Kidney epithelial cell (primary cell): ENCODE data around the gene CCDC74B. TPM values are rescaled to one million over a fixed set of nuclear protein-coding genes. Genes with fewer than 3 reads are reported as not detected.
"Not testable (repeated sequence)": the region's sequence is repeated elsewhere in the genome, so short reads cannot be mapped to it uniquely, and the experiment has no call there.

Experiments used
- DNase-seq: peaks from one replicate; pipeline ENCODE4 v3.0.0-alpha.2; 2010; ENCODE audit warnings: low read depth
- H3K27me3 ChIP-seq: 2 replicates; pipeline ENCODE4 v1.6.0; 2011; ENCODE audit warnings: low read length; ENCODE audit not compliant: control insufficient read depth, insufficient read depth
- H3K36me3 ChIP-seq: 2 replicates; pipeline ENCODE4 v1.5.1; 2011; ENCODE audit warnings: low read length; ENCODE audit not compliant: control insufficient read depth, insufficient read depth
- H3K4me3 ChIP-seq: 2 replicates; pipeline ENCODE4 v1.5.1; 2011; ENCODE audit warnings: low read depth, mild to moderate bottlenecking, control low read depth, low read length
- total RNA-seq: library from RNA; depleted of rRNA; stranded (reverse); fragments of >200 nt; gene quantifications from 2 replicates; pipeline ENCODE4 v1.2.3, GENCODE V29; 2015
- TF ChIP-seq, protein P1 (sequence below): IDR thresholded peaks from 2 replicates; pipeline ENCODE4 v1.5.1; 2011; ENCODE audit warnings: mild to moderate bottlenecking, moderate library complexity, low read length, control low read depth, inconsistent platforms; ENCODE audit not compliant: insufficient read depth, poor library complexity, severe bottlenecking

Gene CCDC74B
- total RNA-seq, 1 donor from 2014 or later: 9.5 TPM

DNA sequence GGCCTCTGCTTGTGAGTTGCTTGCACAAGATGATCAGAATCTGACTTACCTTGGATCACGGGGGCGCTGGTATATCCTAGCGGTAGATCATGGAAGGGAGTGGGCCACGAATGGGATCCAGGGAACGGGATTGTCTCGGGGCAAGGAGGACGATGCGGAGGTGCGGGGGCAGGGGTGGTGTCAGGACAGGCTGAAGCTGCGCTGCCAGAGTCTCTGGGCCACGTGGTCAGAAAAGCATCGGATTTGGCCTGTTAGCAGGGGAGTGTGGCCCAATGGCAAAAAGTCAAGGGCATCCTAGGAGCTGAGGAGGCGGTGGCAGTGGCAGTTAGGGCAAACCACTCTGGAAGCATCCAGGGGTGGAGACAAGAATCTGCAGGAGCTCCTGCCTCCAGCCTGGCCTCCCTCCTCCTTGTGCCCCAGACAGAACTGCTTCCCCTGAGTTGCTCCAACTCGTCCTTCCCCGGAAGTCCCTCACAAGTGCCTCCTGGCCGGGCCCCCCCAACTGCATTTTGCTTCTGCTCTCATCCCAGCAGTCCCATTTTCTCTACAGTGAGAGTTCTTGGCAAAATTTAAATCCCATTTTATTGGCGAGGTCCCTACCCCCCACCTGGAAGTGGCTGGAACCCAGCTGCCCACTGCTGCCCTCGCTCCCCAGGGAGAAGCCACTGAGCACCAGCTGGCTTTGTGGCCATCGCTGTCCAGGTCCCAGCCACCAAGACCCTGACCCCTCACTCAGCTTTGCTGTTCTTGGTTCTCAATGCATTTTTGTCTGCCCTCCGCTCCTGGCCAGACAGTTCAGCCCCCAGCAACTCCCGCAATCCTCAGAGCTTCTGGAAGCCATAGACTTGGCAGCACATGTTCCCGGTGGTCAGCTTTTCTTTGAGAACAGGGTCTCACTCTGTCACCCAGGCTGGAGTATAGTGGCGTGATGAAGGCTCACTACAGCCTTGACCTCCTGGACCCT lies 5.6 kb upstream of the CCDC74B start:
- TF ChIP-seq, protein P1, sequence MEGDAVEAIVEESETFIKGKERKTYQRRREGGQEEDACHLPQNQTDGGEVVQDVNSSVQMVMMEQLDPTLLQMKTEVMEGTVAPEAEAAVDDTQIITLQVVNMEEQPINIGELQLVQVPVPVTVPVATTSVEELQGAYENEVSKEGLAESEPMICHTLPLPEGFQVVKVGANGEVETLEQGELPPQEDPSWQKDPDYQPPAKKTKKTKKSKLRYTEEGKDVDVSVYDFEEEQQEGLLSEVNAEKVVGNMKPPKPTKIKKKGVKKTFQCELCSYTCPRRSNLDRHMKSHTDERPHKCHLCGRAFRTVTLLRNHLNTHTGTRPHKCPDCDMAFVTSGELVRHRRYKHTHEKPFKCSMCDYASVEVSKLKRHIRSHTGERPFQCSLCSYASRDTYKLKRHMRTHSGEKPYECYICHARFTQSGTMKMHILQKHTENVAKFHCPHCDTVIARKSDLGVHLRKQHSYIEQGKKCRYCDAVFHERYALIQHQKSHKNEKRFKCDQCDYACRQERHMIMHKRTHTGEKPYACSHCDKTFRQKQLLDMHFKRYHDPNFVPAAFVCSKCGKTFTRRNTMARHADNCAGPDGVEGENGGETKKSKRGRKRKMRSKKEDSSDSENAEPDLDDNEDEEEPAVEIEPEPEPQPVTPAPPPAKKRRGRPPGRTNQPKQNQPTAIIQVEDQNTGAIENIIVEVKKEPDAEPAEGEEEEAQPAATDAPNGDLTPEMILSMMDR: no peak
- Histone ChIP-seq H3K36me3 (no peaks in the 10 kb centered on the region), H3K27me3 (no peaks in the 10 kb centered on the region), H3K4me3 (no peak overlapping the region)
- DNase-seq: no peak

DNA sequence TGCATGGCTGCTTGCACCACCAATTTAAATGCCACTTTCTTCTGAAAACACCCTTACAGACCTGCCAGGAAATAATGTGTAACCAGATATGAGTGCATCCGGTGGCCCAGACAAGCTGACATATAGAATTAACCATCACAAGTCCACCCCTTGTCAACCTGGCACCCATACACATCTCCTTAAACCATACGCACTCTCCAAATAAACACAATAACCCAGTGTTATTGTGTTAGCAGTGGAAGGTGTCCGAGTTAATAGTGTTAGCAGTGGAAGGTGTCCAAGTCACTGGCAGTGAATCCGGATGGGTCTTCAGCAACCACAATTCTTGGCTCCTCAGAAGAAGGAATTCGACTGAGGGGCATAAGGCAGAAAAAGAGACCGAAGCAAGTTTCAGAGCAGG lies 3.6 kb upstream of the CCDC74B start:
- H3K4me3 ChIP-seq, DNase-seq, H3K27me3 ChIP-seq: not testable (repeated sequence)

DNA sequence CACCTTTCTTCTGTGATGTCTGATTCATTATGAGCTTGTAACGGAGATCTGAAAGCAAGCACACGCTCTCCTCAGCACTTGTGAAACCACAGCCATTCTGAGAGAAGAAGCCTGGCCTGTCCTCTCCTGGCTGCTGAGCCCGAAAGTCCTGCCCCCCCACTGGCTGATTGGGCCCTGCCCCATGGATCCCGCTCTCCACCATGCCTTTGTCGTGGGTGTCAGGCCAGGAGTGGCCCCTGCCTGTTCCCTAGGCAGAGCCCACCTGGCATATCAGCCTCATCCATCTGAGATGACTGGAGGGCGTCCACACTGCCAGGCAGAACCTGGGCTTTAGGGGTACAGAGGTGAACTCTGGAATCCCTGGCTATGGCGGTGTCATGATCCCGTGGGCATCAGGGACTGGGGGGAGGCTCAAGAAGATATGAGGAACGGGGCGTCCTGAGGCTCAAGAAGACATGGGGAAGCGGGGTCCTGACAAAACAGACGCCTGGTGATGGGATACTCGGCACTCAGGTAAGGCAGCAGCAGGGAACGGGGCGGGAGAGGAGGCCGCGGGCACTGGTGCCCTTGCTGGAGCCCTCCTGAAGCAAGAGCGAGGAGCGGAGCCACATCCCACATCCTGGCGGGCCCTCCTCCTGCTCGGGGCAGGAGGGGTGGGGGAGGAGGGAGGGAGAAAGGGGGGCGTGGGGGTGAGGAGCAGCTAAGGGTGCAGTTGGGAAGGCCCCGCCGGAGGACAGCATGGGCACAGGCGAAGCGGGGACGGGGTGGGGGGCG lies 1.5 kb downstream of the CCDC74B start:
- not testable (repeated sequence) for H3K36me3 ChIP-seq, DNase-seq, H3K27me3 ChIP-seq
- peak overlapping the region; percentile 41 for H3K4me3 ChIP-seq

More for the DNA sequence above, 3.6 kb upstream of the CCDC74B start:
- H3K36me3 ChIP-seq: not testable (repeated sequence)

DNA sequence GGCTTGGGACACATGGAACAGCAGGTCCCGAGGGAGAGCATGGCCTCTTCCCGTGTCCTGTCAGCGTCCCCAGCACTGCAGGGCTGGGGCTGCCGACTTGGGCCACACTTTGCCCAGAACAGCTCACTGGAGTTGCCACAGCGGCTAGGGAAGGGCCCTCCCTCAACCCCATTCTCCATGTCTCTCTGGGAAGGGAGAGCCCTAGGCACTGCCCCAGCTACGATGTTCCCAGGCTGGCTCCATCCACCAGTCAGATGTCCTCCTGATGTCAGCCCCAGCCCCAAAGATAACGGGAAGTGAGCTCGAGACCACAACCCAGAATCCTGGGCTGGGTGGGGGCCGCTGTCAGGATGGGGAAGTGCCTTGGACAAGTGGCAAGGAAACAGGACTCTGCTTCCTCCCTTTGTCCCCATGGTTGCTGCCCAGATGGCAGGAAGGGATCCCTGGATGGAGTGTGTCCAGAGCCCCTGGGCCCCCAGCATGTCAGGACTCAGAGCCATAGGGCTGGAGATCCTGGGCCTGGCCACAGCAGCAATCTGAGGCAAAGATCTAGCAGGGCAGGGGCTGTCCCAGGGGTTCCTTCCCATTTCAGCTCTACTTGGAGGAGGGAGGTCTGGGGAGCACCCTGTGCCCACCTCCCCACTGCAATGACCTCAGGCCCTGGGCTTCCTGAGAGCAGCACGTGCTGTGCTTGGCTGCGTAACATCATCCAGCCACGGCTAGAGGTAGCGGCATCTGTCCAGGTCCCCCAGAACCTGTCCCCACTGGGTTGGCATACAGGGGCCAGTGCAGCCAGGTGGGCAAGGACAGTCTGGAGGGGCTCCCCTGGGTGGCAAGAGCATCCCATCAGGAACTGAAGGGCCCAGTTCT lies 2.3 kb downstream of the CCDC74B start:
- H3K36me3 ChIP-seq, H3K4me3 ChIP-seq, H3K27me3 ChIP-seq, DNase-seq: not testable (repeated sequence)

DNA sequence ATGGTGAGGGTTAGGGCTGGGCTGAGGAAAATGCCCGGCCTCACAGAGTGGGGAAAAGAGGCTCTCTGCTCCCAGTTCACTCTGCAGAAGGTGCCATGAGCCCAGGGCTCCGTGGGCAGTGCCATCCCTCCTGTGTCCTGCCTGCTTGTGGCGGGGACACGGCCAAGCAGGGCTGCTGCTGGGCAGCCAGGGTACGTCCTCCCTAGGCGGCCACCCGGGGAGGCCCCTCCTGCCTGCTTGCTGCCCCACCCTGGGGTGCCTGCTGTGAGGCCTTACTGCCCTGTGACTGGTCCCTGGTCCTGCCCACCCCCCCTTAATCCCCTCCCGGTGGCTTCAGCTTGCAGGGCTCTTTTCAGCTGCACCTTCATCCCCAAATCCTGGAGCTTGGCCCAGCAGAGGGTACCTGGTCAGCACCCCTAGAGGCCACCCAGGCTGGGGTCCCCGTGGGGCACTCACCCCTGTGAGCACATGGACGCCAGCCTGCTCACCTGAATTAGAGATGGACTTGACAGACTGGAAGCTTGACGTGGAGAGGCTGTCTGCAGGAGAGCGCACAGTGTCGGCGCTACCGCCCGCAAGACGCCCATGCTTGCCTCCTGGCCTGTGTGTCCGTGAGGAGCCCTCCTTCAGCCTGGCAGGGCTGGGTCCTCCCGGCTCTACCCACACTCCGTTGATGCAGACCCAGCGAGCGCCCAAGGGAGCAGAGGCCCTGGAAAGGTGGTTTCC lies 3.1 kb downstream of the CCDC74B start:
- H3K4me3 ChIP-seq, H3K36me3 ChIP-seq, DNase-seq, H3K27me3 ChIP-seq: not testable (repeated sequence)

DNA sequence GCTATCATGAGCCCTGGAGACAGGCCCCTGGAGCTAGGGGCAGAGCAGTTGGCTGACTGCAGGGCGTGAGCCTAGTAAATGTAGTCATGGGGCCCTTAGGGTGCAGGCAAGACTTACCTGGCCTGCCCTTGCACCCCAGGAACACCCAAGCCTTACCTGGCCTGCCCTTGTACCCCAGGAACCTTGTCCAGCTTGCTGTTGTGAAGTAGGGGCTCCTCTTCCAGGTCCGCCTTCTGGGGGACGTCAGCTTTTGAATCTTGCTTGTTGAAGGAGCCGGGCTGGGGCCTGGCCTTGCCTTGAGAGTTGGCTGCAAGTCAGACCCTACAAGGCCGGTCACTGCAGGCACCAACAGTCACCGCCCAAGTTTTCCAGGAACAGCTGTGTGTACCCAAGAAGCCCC lies 3.9 kb downstream of the CCDC74B start:
- H3K27me3 ChIP-seq, H3K4me3 ChIP-seq, H3K36me3 ChIP-seq, DNase-seq: not testable (repeated sequence)

DNA sequence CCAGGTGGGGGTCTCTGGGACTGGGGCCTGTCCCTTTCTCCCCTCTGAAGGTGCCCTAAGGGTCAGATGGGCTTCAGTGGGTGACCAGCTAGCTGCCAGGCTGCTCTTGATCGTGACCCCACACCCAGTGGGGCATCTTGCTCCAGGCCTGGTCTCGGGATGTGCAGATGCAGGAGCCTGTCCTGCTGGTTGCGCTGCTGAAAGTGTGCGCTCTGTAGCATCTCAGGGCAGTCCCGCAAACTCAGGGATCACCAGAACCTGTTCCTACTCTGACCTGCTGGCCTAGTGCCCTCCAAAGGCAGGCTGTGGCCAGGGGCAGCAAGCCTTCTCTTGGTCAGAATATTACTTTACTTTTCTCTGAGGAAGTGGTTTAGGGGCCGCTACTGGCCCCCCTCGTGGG lies 4.4 kb downstream of the CCDC74B start:
- H3K27me3 ChIP-seq, H3K4me3 ChIP-seq, H3K36me3 ChIP-seq, DNase-seq: not testable (repeated sequence)

DNA sequence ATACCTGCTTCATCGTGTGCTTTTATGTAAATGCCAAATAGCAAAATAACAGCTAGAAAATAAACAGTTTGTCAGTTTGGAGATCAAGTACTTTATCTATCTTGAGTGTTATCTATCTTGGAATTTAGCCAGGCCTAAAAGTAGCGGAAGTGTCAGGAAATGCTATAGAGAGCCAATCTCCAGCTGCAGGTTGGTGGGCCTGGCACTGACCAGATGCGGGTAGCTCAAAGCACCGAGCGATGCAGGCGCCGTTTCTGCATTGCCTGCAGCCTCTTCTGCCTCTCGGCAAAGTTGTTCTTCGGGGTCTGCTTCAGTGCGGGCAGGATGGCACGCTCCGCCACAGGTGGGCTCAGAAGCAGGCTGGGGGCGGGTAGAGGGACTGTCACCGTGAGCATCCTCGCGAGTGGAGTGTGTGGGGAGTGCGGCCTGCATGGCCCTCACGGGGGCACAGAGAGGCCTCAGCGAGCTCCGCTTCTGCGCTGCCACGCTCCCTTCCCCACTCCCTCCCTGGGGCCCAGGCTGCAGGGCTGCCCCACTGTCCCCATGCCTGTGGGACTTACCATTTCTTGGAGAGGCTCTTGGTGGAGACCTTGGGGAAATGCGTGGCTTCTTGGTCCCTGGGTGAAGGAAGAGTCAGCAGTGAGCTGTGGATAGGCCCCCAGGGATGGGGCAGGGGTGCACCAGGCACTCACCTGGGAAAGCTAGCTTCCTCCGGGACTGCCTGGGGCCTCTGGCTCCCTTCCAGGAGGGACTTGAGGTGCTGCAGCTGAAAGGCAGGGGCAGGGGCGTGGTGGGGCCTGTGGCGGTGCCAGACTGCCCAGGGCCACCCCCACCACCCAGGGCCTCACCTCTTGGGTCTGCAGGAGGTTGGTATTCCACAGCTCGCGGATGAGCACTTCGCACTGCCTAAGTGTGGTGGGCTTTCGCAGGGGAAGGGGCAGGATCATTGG lies 5.3 kb downstream of the CCDC74B start:
- H3K4me3 ChIP-seq, H3K27me3 ChIP-seq, H3K36me3 ChIP-seq, DNase-seq: not testable (repeated sequence)

DNA sequence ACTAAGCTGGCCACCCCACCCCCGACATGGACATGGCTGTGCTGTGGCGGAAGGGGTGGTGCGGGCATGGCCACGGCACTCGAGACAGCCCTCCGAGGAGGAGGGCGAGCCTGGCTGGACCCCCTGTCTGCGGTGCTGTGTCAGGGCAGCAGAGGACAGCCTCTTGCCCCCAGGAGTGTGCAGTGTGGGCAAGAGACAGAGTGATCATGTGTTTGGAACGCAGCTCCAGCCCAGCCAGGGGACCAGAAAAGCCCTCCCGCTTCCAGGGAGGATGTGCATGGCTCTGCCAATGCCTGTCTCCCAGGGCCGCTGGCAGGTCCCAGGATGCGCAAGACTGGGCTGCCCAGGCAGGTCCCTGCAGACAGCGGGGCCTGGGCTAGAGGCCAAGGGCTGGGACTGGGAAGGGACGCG lies 6.1 kb downstream of the CCDC74B start:
- not testable (repeated sequence) for H3K4me3 ChIP-seq, H3K27me3 ChIP-seq, H3K36me3 ChIP-seq, DNase-seq

DNA sequence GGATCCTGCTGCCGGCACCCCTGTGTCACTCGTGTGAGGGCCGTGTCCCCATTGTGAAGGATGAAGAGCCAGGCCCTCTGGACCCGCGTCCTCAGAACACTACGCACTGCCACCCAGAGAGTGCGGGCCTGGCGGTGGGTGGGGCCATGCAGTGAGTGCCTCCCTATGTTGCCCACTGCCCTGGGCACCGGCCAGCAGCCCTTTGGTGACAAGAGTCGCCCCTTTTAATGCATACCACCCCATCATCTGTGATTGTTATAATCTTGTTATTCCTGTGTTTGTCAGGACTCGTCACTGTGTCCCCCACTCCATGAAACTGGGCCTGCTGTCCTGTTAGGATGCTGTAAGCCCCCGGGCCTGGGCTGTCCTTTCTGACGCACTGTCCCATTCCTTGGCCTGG lies 6.6 kb downstream of the CCDC74B start:
- DNase-seq, H3K27me3 ChIP-seq, H3K4me3 ChIP-seq, H3K36me3 ChIP-seq: not testable (repeated sequence)

DNA sequence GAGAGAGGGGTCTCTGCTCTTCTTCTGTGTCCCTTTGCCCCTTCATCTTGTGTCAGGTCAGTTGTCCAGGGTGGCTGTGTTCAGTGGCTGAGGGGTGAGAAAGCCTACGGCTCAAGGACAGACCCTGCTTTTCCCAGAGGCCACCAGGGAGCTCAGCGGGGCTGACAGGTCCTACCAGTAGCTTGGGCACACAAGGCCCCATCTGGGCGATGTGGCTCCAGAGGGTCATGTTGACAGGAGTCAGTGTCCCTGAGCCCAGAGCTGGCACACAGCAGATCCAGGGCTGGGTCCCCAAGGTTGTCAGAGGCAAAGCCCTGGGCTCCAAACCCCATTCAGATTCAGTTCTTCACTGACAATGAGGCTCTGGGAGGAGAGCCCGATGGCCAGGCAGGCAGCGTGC lies 7.8 kb downstream of the CCDC74B start:
- not testable (repeated sequence) for H3K4me3 ChIP-seq, H3K27me3 ChIP-seq, DNase-seq, H3K36me3 ChIP-seq

DNA sequence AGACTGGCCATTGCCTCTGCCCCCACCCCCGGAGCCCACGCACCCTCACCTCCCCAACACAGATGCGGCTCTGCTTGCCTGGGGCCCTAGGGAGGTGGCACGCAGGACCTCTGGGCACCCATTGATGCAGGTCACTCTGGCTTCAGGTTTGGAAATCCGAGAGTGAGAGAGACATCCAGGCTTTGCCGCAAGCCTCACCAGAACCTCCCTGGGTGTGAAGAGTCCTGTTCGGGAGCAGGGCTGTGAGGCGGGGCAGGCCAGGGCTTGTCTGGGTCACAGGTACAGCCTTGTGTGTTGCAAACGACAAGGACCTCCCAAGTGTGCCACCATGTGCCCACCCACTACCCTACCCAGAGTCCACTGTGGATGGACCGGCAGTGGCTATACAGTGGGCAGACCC lies 8.4 kb downstream of the CCDC74B start:
- H3K27me3 ChIP-seq, H3K36me3 ChIP-seq, H3K4me3 ChIP-seq, DNase-seq: not testable (repeated sequence)
